ENCODE data around the gene CDC25A.

CDC25A gene

DNA sequence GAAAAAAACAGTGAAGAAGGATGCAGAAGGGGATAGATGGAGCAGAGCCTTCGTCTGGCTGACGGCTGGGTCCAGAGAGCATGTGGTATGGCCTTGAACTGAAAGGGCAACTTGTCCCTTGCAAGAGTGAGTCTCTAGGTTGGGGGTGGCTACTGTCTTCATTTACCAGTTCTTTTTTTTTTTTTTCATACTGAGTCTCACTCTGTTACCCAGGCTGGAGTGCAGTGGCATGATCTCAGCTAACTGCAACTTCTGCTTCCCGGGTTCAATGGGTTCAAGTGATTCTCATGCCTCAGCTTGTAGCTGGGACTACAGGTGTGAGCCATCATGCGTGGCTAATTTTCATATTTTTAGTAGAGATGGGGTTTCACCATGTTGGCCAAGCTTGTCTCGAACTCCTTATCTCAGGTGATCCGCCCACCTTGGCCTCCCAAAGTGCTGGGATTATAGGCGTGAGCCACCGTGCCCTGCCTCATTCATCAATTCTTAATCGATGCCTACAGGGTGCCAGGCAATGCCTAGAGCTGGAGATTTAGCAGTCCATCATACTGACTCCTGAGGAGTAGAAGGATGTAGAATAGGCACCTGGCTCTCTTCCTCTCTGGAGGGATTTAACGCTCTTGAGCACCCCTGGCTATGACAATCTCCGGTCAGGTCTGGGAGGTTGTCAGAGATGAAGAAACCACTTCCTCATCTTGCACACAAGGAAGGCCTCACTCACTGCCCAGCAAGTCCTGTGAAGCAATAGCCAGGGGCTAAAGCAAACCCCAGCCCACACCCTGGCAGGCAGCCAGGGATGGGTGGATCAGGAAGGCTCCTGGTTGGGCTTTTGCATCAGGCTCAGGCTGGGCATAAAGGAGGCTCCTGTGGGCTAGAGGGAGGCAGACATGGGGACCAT lies 34.6 kb upstream of the CDC25A start, which contains the start of gene CAMP:
Gene CAMP, plus strand, starts transcription at position 880 of the 898 bp plus-strand sequence. Its CDS starts 17 bp downstream, at position 897.
- Histone ChIP-seq H3K4me1 (ENCODE audit: insufficient read depth, insufficient read length) (peaks cover 4% of the 10 kb centered on the region), H3K36me3 (ENCODE audit: insufficient read depth, insufficient read length, low read length) (no peaks in the 10 kb centered on the region), H3K27me3 (ENCODE audit: insufficient read depth, insufficient read length) (no peaks in the 10 kb centered on the region), H3K9ac (ENCODE audit: insufficient read length, low read depth) (no peak within 1 kb of the TSS), H3K4me3 (ENCODE audit: insufficient read length, low read depth) (no peak within 1 kb of the TSS), H3K9me3 (ENCODE audit: insufficient read depth, low read length) (no peaks in the 10 kb centered on the region)
- TF ChIP-seq SUZ12 (IDR thresholded peaks at IDR 0.05; ENCODE audit: extremely low read depth, insufficient read depth, insufficient read length) (no peak), YY1 (IDR thresholded peaks at IDR 0.05; ENCODE audit: insufficient read depth, insufficient read length) (no peak), ZNF274 (IDR thresholded peaks at IDR 0.05; ENCODE audit: low read depth, low read length) (no peak)
- no peak for DNase-seq (ENCODE audit: low read depth, low spot score)

DNA sequence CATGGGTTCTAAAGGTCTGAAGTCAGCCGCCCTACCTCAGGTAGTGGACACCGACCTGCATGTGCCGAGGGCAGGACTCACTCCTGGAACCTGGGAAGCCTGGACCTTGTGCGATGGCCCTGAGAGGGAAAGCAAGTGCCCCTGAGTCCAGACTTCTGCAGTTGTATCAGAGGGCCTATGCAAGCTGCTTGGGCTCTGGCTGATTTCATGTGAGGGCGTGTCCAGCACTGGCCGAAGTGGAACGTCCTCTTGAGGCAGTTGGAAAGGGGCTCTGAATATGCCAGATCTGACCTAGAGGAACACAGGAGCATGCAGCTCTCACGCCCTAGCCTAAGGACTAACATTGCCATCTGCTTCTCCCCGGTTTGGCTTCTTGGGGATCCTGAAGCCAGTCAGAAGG lies 32.5 kb upstream of the CDC25A start:
- Histone ChIP-seq H3K9me3 (ENCODE audit: insufficient read depth, low read length) (no peaks in the 10 kb centered on the region), H3K9ac (ENCODE audit: insufficient read length, low read depth) (no peak overlapping the region), H3K36me3 (ENCODE audit: insufficient read depth, insufficient read length, low read length) (no peaks in the 10 kb centered on the region), H3K4me3 (ENCODE audit: insufficient read length, low read depth) (no peak overlapping the region), H3K4me1 (ENCODE audit: insufficient read depth, insufficient read length) (peaks cover 4% of the 10 kb centered on the region), H3K27me3 (ENCODE audit: insufficient read depth, insufficient read length) (no peaks in the 10 kb centered on the region)
- DNase-seq (ENCODE audit: low read depth, low spot score) = no peak
- TF ChIP-seq ZNF274 (IDR thresholded peaks at IDR 0.05; ENCODE audit: low read depth, low read length) = no peak
- no peak for TF ChIP-seq YY1 (IDR thresholded peaks at IDR 0.05; ENCODE audit: insufficient read depth, insufficient read length)
- no peak for TF ChIP-seq SUZ12 (IDR thresholded peaks at IDR 0.05; ENCODE audit: extremely low read depth, insufficient read depth, insufficient read length)

DNA sequence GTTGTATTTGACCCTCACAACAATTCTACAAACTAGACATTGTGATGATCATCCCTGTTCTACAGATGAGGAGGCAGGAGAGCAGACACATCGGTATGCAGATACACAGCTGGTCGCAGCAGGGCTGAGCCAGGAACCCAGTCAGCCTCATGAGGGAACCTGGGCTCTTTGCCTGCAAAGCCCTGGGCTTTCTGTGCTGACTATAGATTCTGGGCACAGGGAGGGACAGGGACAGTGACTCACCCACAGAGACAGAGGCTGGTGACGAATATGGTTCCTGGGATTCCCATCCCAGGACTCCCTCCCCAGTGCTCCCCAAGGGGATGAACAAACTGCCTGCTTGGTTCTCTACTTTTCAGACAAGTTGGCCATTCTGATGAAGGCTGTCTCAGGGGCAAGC lies 31.3 kb upstream of the CDC25A start:
- Histone ChIP-seq H3K9ac (ENCODE audit: insufficient read length, low read depth) (no peak overlapping the region), H3K36me3 (ENCODE audit: insufficient read depth, insufficient read length, low read length) (no peaks in the 10 kb centered on the region), H3K4me1 (ENCODE audit: insufficient read depth, insufficient read length) (peaks cover 10% of the 10 kb centered on the region), H3K27me3 (ENCODE audit: insufficient read depth, insufficient read length) (no peaks in the 10 kb centered on the region), H3K9me3 (ENCODE audit: insufficient read depth, low read length) (no peaks in the 10 kb centered on the region), H3K4me3 (ENCODE audit: insufficient read length, low read depth) (no peak overlapping the region)
- TF ChIP-seq SUZ12 (IDR thresholded peaks at IDR 0.05; ENCODE audit: extremely low read depth, insufficient read depth, insufficient read length) = no peak
- TF ChIP-seq ZNF274 (IDR thresholded peaks at IDR 0.05; ENCODE audit: low read depth, low read length) = no peak
- no peak for TF ChIP-seq YY1 (IDR thresholded peaks at IDR 0.05; ENCODE audit: insufficient read depth, insufficient read length)
- no peak for DNase-seq (ENCODE audit: low read depth, low spot score)

DNA sequence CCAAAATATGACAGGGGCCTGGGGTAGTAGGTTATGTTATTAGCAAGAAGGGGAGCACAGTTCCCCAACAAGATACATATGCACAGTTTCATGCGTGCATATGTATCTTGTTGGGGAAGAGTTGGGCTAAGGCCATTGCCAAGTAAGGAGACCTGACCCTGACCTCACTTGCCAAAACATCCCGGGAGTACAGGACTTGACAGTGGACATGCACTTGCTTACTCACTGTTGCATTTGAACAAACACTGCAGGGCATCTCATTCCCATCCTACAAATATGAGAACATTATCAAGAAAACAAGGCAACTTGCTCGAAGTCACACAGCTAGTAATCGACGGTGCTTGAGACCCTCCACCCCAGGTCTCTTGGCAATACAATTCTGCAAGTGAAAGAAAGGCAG lies 30.3 kb upstream of the CDC25A start:
- Histone ChIP-seq H3K4me1 (ENCODE audit: insufficient read depth, insufficient read length) (peaks cover 10% of the 10 kb centered on the region), H3K27me3 (ENCODE audit: insufficient read depth, insufficient read length) (no peaks in the 10 kb centered on the region), H3K9ac (ENCODE audit: insufficient read length, low read depth) (no peak overlapping the region), H3K9me3 (ENCODE audit: insufficient read depth, low read length) (no peaks in the 10 kb centered on the region), H3K4me3 (ENCODE audit: insufficient read length, low read depth) (no peak overlapping the region), H3K36me3 (ENCODE audit: insufficient read depth, insufficient read length, low read length) (no peaks in the 10 kb centered on the region)
- no peak for DNase-seq (ENCODE audit: low read depth, low spot score)
- no peak for TF ChIP-seq ZNF274 (IDR thresholded peaks at IDR 0.05; ENCODE audit: low read depth, low read length)
- TF ChIP-seq SUZ12 (IDR thresholded peaks at IDR 0.05; ENCODE audit: extremely low read depth, insufficient read depth, insufficient read length) = no peak

DNA sequence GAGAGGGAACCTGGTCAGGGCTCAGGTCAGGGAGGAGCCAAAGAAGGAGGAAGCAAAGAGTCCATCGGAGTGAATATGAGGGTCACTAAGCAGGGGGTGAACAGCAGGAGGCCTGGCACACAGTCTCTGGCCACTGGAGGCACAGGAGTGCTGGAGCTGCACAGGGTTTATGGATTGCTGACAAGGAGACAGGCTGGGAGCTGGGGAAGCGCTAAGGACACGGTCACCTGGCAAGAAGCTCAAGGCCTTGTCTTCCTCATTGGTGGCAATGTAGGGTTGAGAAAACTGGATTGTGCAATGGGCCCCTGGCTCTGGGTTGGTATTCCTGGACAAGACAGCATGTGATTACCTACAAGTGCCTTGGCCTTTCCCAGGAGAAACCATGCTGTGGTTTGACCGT lies 29.2 kb upstream of the CDC25A start:
- TF ChIP-seq ZNF274 (IDR thresholded peaks at IDR 0.05; ENCODE audit: low read depth, low read length) (no peak), SUZ12 (IDR thresholded peaks at IDR 0.05; ENCODE audit: extremely low read depth, insufficient read depth, insufficient read length) (no peak), YY1 (IDR thresholded peaks at IDR 0.05; ENCODE audit: insufficient read depth, insufficient read length) (no peak)
- peaks cover 6% of the 10 kb centered on the region for H3K4me1 ChIP-seq (ENCODE audit: insufficient read depth, insufficient read length)
- no peaks in the 10 kb centered on the region for H3K36me3 ChIP-seq (ENCODE audit: insufficient read depth, insufficient read length, low read length)
- no peak overlapping the region for H3K9ac ChIP-seq (ENCODE audit: insufficient read length, low read depth)
- H3K27me3 ChIP-seq (ENCODE audit: insufficient read depth, insufficient read length) = no peaks in the 10 kb centered on the region
- H3K9me3 ChIP-seq (ENCODE audit: insufficient read depth, low read length) = no peaks in the 10 kb centered on the region
- no peak overlapping the region for H3K4me3 ChIP-seq (ENCODE audit: insufficient read length, low read depth)
- DNase-seq (ENCODE audit: low read depth, low spot score) = no peak

DNA sequence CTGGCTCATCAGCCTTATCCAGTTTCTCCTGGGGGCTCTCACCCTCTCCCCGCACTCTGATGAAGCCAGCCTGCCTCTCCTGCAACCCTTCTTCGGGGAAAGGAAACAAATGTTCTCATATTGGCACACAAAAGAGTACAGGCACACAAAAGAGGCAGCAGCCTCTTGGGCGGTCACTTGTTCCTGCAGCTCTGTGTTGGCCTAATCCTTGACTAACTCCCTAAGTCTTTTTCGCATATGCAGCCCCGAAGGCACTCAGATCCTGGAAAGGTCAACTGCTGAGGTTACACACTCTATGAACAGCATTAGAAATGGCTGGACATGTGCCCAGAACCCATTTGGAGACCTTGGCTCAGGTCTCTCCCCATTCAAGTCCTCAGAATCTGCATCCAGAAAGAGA lies 27.7 kb upstream of the CDC25A start:
- Histone ChIP-seq H3K27me3 (ENCODE audit: insufficient read depth, insufficient read length) (no peaks in the 10 kb centered on the region), H3K36me3 (ENCODE audit: insufficient read depth, insufficient read length, low read length) (no peaks in the 10 kb centered on the region), H3K4me3 (ENCODE audit: insufficient read length, low read depth) (no peak overlapping the region), H3K4me1 (ENCODE audit: insufficient read depth, insufficient read length) (peaks cover 6% of the 10 kb centered on the region), H3K9me3 (ENCODE audit: insufficient read depth, low read length) (no peaks in the 10 kb centered on the region), H3K9ac (ENCODE audit: insufficient read length, low read depth) (no peak overlapping the region)
- TF ChIP-seq ZNF274 (IDR thresholded peaks at IDR 0.05; ENCODE audit: low read depth, low read length) = no peak
- no peak for TF ChIP-seq YY1 (IDR thresholded peaks at IDR 0.05; ENCODE audit: insufficient read depth, insufficient read length)
- no peak for TF ChIP-seq SUZ12 (IDR thresholded peaks at IDR 0.05; ENCODE audit: extremely low read depth, insufficient read depth, insufficient read length)
- no peak for DNase-seq (ENCODE audit: low read depth, low spot score)

DNA sequence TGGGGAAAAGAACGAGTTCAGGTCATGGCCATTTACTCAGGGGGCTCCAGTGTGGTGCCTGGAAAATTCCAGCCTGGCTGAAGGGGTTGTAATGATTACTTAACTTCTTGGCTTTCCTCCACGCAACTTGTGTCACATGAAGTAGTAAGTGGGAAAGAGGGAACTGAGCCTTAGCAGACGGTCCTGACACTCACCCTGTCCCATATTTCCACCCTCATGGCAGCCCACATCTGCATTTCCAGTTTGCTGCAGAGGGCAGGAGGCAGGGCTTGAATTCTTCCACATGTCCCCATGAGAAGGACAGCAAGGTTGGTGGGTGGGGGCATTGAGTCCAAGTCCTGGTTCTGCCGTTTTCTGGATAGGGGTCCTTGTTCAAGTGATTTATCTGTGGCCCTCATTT lies 27.2 kb upstream of the CDC25A start:
- Histone ChIP-seq H3K9ac (ENCODE audit: insufficient read length, low read depth) (no peak overlapping the region), H3K9me3 (ENCODE audit: insufficient read depth, low read length) (no peaks in the 10 kb centered on the region), H3K36me3 (ENCODE audit: insufficient read depth, insufficient read length, low read length) (no peaks in the 10 kb centered on the region), H3K4me1 (ENCODE audit: insufficient read depth, insufficient read length) (peaks cover 6% of the 10 kb centered on the region), H3K27me3 (ENCODE audit: insufficient read depth, insufficient read length) (no peaks in the 10 kb centered on the region), H3K4me3 (ENCODE audit: insufficient read length, low read depth) (no peak overlapping the region)
- no peak for TF ChIP-seq YY1 (IDR thresholded peaks at IDR 0.05; ENCODE audit: insufficient read depth, insufficient read length)
- TF ChIP-seq SUZ12 (IDR thresholded peaks at IDR 0.05; ENCODE audit: extremely low read depth, insufficient read depth, insufficient read length) = no peak
- TF ChIP-seq ZNF274 (IDR thresholded peaks at IDR 0.05; ENCODE audit: low read depth, low read length) = no peak
- DNase-seq (ENCODE audit: low read depth, low spot score) = no peak

Measured in NT2/D1 (cell line).